Ascending aorta (tissue), 2 donors: ENCODE data around the gene ABHD12. TPM values are rescaled to one million over a fixed set of nuclear protein-coding genes. Genes with fewer than 3 reads are reported as not detected.
A peak's percentile ranks its signal among the peaks of the same experiment; 100 is the strongest.
"Not testable (repeated sequence)": the region's sequence is repeated elsewhere in the genome, so short reads cannot be mapped to it uniquely, and the experiment has no call there.

Experiments
- DNase-seq, 2 donors: peaks; one replicate each; pipeline ENCODE4 v3.0.0-alpha.2; 2019; ENCODE audit warnings: low spot score in 2 of 2
- H3K27ac ChIP-seq, 2 donors: fragments of 200-600 bp; sonication (generic); one replicate each; pipeline ENCODE4 v1.5.1; 2016 to 2017; ENCODE audit warnings: mild to moderate bottlenecking in 1 of 2
- H3K27me3 ChIP-seq: fragments of 200-600 bp; sonication (generic); one replicate; pipeline ENCODE4 v1.5.1; 2017
- H3K36me3 ChIP-seq, 2 donors: fragments of 200-600 bp; sonication (generic); one replicate each; pipeline ENCODE4 v1.5.1; 2016
- H3K4me1 ChIP-seq, 2 donors: fragments of 200-600 bp; sonication (generic); one replicate each; pipeline ENCODE4 v1.5.1; 2016 to 2017; ENCODE audit warnings: mild to moderate bottlenecking in 1 of 2
- H3K4me3 ChIP-seq, 2 donors: fragments of 200-600 bp; sonication (generic); one replicate each; pipeline ENCODE4 v1.5.1; 2016 to 2017; ENCODE audit warnings: mild to moderate bottlenecking in 1 of 2
- H3K9me3 ChIP-seq, 2 donors: fragments of 200-600 bp; sonication (generic); one replicate each; pipeline ENCODE4 v1.5.1; 2016
- CTCF ChIP-seq, 3 experiments: fragments of 200-600 bp in 2 of 3; fragments of 450-650 bp in 1 of 3; sonication (generic) in 2 of 3; IDR thresholded peaks; one replicate each; pipeline ENCODE4 v1.5.1; 2016 to 2019; ENCODE audit warnings: antibody characterized with exemption in 3 of 3, mild to moderate bottlenecking in 1 of 3, moderate library complexity in 1 of 3
- intact Hi-C: fragments of 100-400 bp; cut with DNase I; formaldehyde crosslinking; loops from one replicate; pipeline ENCODE4 v1.15.1; 2023
- total RNA-seq: library from RNA; depleted of rRNA; stranded (reverse); fragments of >200 nt; gene quantifications from one replicate; pipeline ENCODE4 v1.1.0, GENCODE V29; 2016

ABHD12 gene
- total RNA-seq, 1 donor from 2014 or later: 24.3 TPM

- DNase-seq: peak in 1 of 2 donors; percentile 48
- Histone ChIP-seq H3K4me1 (no peaks in the 10 kb centered on the region), H3K27ac (no peak overlapping the region), H3K4me3 (no peak overlapping the region), H3K36me3 (peaks cover 68 to 78% of the 10 kb centered on the region in 2 donors), H3K27me3 (no peaks in the 10 kb centered on the region), H3K9me3 (no peaks in the 10 kb centered on the region)
- intact Hi-C loops: no loop called here
- no peak for TF ChIP-seq CTCF (IDR thresholded peaks at IDR 0.05)
Observed at GRCh38 chr20:25271486-25272222, 119.0 kb downstream of the ABHD12 start.

GRCh38 chr20:25270829-25271251, 119.8 kb downstream of the ABHD12 start:
- Histone ChIP-seq H3K9me3 (no peaks in the 10 kb centered on the region), H3K27ac (no peak overlapping the region), H3K36me3 (peaks cover 63 to 71% of the 10 kb centered on the region in 2 donors), H3K27me3 (no peaks in the 10 kb centered on the region), H3K4me3 (no peak overlapping the region), H3K4me1 (no peaks in the 10 kb centered on the region)
- no peak for TF ChIP-seq CTCF (IDR thresholded peaks at IDR 0.05)
- intact Hi-C loops: no loop called here
- peak in 1 of 2 donors; percentile 56 for DNase-seq

- Histone ChIP-seq H3K4me3 (no peak overlapping the region), H3K4me1 (no peaks in the 10 kb centered on the region), H3K27me3 (no peaks in the 10 kb centered on the region), H3K27ac (no peak overlapping the region), H3K36me3 (peaks cover 54 to 63% of the 10 kb centered on the region in 2 donors), H3K9me3 (no peaks in the 10 kb centered on the region)
- peak in 1 of 2 donors; percentile 56 for DNase-seq
- intact Hi-C loops: no loop called here
- no peak for TF ChIP-seq CTCF (IDR thresholded peaks at IDR 0.05)
Observed at GRCh38 chr20:25269833-25270170, 120.8 kb downstream of the ABHD12 start.

- Histone ChIP-seq H3K27ac (no peak overlapping the region), H3K36me3 (peaks cover 49 to 57% of the 10 kb centered on the region in 2 donors), H3K9me3 (no peaks in the 10 kb centered on the region), H3K27me3 (no peaks in the 10 kb centered on the region), H3K4me3 (no peak overlapping the region), H3K4me1 (no peaks in the 10 kb centered on the region)
- intact Hi-C loops: no loop called here
- peak in 1 of 2 donors; percentile 27 for DNase-seq
- no peak for TF ChIP-seq CTCF (IDR thresholded peaks at IDR 0.05)
Observed at GRCh38 chr20:25269057-25269832, 121.4 kb downstream of the ABHD12 start.

- intact Hi-C loops, H3K27me3 ChIP-seq: not testable (repeated sequence)
- DNase-seq: peak in 1 of 2 donors; percentile 46
Observed at GRCh38 chr20:25260770-25261437, 129.7 kb downstream of the ABHD12 start.

More at GRCh38 chr20:25260770-25261437, 129.7 kb downstream of the ABHD12 start:
- not testable (repeated sequence) for H3K4me1 ChIP-seq, H3K9me3 ChIP-seq, H3K4me3 ChIP-seq, H3K27ac ChIP-seq
- H3K36me3 ChIP-seq: peaks cover 25 to 44% of the 10 kb centered on the region in 2 donors
